Measurements from ENCODE around the gene PMIS2. TPM values are rescaled to one million over a fixed set of nuclear protein-coding genes. Genes with fewer than 3 reads are reported as not detected.

Gene PMIS2
- total and polyA plus RNA-seq, 2 of the 8 experiments (the other 6 are each of a cell fraction or from before 2014, with no cell fraction given), result not detected

DNA sequence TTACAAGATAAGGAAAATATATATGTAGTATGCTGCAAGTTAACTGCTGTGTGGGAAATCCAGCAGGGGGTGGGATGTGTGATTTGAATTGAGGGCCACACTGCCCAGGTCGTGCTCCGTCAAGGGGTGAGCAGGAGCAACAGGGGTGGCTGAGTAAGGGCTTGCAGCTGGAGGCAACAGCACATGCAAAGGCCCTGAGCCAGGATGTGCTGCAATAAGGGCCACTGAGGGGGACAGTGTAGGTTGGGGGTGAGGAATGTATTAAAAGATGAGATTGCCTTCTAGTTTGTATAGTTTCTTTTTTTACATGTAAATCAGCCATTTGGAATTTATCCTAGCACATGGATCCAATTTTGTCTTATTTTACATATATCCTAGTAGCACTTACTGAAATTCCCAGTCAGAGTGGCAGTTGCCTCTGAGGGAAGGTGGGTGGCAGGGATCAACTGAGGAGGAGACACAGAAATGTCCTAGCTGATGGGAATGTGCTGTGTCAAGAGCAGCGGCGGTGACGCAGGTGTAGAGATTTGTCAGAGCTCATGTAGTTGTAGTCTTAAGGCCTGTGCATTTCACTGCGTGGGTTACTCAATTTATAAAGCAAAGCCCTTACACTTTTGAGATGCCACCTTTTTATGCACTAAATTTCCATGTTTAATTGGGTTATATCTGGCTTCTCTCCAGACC, 37.5 kb downstream of the PMIS2 start (continued):
- TF ChIP-seq, protein P1, sequence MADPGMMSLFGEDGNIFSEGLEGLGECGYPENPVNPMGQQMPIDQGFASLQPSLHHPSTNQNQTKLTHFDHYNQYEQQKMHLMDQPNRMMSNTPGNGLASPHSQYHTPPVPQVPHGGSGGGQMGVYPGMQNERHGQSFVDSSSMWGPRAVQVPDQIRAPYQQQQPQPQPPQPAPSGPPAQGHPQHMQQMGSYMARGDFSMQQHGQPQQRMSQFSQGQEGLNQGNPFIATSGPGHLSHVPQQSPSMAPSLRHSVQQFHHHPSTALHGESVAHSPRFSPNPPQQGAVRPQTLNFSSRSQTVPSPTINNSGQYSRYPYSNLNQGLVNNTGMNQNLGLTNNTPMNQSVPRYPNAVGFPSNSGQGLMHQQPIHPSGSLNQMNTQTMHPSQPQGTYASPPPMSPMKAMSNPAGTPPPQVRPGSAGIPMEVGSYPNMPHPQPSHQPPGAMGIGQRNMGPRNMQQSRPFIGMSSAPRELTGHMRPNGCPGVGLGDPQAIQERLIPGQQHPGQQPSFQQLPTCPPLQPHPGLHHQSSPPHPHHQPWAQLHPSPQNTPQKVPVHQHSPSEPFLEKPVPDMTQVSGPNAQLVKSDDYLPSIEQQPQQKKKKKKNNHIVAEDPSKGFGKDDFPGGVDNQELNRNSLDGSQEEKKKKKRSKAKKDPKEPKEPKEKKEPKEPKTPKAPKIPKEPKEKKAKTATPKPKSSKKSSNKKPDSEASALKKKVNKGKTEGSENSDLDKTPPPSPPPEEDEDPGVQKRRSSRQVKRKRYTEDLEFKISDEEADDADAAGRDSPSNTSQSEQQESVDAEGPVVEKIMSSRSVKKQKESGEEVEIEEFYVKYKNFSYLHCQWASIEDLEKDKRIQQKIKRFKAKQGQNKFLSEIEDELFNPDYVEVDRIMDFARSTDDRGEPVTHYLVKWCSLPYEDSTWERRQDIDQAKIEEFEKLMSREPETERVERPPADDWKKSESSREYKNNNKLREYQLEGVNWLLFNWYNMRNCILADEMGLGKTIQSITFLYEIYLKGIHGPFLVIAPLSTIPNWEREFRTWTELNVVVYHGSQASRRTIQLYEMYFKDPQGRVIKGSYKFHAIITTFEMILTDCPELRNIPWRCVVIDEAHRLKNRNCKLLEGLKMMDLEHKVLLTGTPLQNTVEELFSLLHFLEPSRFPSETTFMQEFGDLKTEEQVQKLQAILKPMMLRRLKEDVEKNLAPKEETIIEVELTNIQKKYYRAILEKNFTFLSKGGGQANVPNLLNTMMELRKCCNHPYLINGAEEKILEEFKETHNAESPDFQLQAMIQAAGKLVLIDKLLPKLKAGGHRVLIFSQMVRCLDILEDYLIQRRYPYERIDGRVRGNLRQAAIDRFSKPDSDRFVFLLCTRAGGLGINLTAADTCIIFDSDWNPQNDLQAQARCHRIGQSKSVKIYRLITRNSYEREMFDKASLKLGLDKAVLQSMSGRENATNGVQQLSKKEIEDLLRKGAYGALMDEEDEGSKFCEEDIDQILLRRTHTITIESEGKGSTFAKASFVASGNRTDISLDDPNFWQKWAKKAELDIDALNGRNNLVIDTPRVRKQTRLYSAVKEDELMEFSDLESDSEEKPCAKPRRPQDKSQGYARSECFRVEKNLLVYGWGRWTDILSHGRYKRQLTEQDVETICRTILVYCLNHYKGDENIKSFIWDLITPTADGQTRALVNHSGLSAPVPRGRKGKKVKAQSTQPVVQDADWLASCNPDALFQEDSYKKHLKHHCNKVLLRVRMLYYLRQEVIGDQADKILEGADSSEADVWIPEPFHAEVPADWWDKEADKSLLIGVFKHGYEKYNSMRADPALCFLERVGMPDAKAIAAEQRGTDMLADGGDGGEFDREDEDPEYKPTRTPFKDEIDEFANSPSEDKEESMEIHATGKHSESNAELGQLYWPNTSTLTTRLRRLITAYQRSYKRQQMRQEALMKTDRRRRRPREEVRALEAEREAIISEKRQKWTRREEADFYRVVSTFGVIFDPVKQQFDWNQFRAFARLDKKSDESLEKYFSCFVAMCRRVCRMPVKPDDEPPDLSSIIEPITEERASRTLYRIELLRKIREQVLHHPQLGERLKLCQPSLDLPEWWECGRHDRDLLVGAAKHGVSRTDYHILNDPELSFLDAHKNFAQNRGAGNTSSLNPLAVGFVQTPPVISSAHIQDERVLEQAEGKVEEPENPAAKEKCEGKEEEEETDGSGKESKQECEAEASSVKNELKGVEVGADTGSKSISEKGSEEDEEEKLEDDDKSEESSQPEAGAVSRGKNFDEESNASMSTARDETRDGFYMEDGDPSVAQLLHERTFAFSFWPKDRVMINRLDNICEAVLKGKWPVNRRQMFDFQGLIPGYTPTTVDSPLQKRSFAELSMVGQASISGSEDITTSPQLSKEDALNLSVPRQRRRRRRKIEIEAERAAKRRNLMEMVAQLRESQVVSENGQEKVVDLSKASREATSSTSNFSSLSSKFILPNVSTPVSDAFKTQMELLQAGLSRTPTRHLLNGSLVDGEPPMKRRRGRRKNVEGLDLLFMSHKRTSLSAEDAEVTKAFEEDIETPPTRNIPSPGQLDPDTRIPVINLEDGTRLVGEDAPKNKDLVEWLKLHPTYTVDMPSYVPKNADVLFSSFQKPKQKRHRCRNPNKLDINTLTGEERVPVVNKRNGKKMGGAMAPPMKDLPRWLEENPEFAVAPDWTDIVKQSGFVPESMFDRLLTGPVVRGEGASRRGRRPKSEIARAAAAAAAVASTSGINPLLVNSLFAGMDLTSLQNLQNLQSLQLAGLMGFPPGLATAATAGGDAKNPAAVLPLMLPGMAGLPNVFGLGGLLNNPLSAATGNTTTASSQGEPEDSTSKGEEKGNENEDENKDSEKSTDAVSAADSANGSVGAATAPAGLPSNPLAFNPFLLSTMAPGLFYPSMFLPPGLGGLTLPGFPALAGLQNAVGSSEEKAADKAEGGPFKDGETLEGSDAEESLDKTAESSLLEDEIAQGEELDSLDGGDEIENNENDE (IDR thresholded peaks at IDR 0.05; ENCODE audit: insufficient replicate concordance, low read length), result no peak
- no peak for TF ChIP-seq TBP (IDR thresholded peaks at IDR 0.05; ENCODE audit: low read depth, low read length)
- TF ChIP-seq, protein P2, sequence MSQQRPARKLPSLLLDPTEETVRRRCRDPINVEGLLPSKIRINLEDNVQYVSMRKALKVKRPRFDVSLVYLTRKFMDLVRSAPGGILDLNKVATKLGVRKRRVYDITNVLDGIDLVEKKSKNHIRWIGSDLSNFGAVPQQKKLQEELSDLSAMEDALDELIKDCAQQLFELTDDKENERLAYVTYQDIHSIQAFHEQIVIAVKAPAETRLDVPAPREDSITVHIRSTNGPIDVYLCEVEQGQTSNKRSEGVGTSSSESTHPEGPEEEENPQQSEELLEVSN (IDR thresholded peaks at IDR 0.05), result no peak
- TF ChIP-seq, protein P3, sequence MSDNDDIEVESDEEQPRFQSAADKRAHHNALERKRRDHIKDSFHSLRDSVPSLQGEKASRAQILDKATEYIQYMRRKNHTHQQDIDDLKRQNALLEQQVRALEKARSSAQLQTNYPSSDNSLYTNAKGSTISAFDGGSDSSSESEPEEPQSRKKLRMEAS (IDR thresholded peaks at IDR 0.05), result no peak
- no peak for TF ChIP-seq BCL11A (IDR thresholded peaks at IDR 0.05; ENCODE audit: low read depth in 2 of 2, low read length in 2 of 2)
- TF ChIP-seq RFX5 (IDR thresholded peaks at IDR 0.05; ENCODE audit: borderline replicate concordance, low read depth, low read length), result no peak
- TF ChIP-seq, protein P4, sequence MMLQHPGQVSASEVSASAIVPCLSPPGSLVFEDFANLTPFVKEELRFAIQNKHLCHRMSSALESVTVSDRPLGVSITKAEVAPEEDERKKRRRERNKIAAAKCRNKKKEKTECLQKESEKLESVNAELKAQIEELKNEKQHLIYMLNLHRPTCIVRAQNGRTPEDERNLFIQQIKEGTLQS (IDR thresholded peaks at IDR 0.05; ENCODE audit: insufficient read depth, low read depth, low read length), result no peak
- no peak for TF ChIP-seq CBX8 (IDR thresholded peaks at IDR 0.05; ENCODE audit: borderline replicate concordance, low read depth, low read length)
